22Rv1 (cell line): ENCODE measurements around the gene RHOH.

Source experiments
- H3K27ac ChIP-seq: fragments of 450-650 bp; 2 replicates; pipeline ENCODE4 v1.5.1; 2017
- CTCF ChIP-seq: fragments of 450-650 bp; IDR thresholded peaks from 2 replicates; pipeline ENCODE4 v1.5.1; 2017; ENCODE audit warnings: mild to moderate bottlenecking
- ZFX ChIP-seq: fragments of 450-650 bp; IDR thresholded peaks from 2 replicates; pipeline ENCODE4 v1.6.1; 2017; ENCODE audit warnings: antibody characterized with exemption, borderline replicate concordance

The RHOH gene

GRCh38 chr4:40265910-40266274, 69.1 kb downstream of the RHOH start:
- H3K27ac ChIP-seq = no peak overlapping the region
- TF ChIP-seq ZFX (no peak), CTCF (no peak)

GRCh38 chr4:40269133-40269532, 72.3 kb downstream of the RHOH start:
- no peak for TF ChIP-seq CTCF
- TF ChIP-seq ZFX = no peak
- no peak overlapping the region for H3K27ac ChIP-seq

- TF ChIP-seq CTCF = no peak
- TF ChIP-seq ZFX = no peak
- H3K27ac ChIP-seq = no peak overlapping the region
Measured at GRCh38 chr4:40270609-40271008, 73.8 kb downstream of the RHOH start.

GRCh38 chr4:40275065-40275730, 78.4 kb downstream of the RHOH start:
- no peak for TF ChIP-seq CTCF
- no peak for TF ChIP-seq ZFX
- H3K27ac ChIP-seq = no peak overlapping the region

GRCh38 chr4:40276546-40276945, 79.7 kb downstream of the RHOH start:
- TF ChIP-seq CTCF (no peak), ZFX (no peak)
- H3K27ac ChIP-seq = no peak overlapping the region

GRCh38 chr4:40280586-40280985, 83.8 kb downstream of the RHOH start:
- no peak overlapping the region for H3K27ac ChIP-seq
- no peak for TF ChIP-seq CTCF
- TF ChIP-seq ZFX = no peak

- no peak overlapping the region for H3K27ac ChIP-seq
- TF ChIP-seq ZFX (no peak), CTCF (no peak)
Measured at GRCh38 chr4:40281099-40281498, 84.3 kb downstream of the RHOH start.
